SKM-1 treated with dmso at 0.1 percent for 144 hours (cell line): Measurements from ENCODE around the gene SCLT1.
A peak's percentile ranks its signal among the peaks of the same experiment; 100 is the strongest.

ENCODE experiments used
- DNase-seq: peaks from one replicate; lab custom pipeline; 2025; ENCODE audit not compliant: unreplicated experiment; lab: John Stamatoyannopoulos, UW

Gene SCLT1

DNA sequence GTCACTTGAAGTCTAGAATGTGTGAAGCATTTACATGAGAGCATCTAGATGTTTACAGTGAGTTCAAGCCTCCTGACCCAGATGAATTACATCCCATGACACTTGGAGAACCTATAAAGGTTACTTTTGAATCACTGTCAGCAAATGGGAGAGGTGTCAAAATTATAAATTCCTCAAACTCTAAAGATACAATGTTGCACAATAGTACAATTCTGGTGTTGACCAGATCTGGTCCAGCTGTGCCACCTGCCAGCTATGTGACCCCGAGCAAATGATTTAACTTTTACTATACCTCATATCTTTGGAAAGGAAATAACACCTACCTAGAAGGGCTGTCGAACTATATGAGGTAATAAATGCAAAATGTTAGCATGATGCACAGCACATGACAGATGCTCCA, 214.1 kb downstream of the SCLT1 start:
- no peak for DNase-seq

DNA sequence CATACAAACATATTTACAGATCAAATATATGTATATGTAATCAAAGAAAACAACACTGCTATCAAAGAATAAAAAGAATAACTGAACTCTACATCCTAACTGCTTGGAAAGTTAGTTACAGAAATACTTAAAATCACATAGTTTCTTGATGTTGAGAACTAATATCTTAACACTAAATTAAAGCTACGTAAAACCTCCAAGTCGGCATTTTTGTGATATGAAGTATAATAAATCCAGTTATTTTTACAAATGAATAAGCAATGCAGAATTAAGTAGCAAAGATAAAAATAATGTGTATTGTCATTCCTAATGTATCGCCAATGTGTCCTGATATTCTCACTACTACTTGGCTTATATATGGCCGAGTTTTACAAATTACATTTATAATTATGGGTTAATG, 215.4 kb downstream of the SCLT1 start:
- DNase-seq = no peak

DNA sequence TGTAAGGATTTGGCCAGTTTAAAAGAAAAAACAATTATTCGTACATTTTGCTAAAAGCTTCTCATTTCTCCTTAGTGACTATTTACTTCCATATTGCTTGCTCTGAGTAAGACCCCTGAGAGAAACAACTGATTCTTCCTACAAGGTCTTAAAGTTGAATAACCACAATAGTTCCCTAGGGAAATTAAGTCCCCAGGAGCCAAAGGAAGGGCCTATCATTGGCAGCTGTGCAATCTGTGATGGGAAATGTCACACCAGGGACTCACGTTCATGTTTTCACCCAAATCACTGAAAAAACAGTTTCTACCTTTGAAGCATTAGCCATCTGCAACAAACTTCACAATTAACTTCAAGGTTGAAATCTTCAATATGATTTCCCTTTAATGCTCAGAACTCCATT, 217.1 kb downstream of the SCLT1 start:
- DNase-seq = no peak

DNA sequence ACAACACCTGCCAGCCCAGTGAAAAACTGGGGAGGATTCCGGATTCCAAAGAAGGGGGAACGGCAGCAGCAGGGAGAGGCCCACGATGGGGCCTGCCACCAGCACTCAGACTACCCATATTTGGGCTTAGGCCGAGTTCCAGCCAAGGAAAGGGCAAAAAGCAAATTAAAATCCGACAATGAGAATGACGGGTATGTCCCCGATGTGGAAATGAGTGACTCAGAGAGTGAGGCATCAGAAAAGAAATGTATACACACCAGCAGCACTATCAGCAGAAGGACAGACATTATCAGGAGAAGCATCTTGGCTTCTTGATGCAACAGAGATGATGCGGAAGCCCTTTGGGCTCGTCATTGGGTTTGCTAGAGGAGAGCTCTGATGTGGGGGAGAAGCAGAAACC, 221.4 kb downstream of the SCLT1 start:
- no peak for DNase-seq

DNA sequence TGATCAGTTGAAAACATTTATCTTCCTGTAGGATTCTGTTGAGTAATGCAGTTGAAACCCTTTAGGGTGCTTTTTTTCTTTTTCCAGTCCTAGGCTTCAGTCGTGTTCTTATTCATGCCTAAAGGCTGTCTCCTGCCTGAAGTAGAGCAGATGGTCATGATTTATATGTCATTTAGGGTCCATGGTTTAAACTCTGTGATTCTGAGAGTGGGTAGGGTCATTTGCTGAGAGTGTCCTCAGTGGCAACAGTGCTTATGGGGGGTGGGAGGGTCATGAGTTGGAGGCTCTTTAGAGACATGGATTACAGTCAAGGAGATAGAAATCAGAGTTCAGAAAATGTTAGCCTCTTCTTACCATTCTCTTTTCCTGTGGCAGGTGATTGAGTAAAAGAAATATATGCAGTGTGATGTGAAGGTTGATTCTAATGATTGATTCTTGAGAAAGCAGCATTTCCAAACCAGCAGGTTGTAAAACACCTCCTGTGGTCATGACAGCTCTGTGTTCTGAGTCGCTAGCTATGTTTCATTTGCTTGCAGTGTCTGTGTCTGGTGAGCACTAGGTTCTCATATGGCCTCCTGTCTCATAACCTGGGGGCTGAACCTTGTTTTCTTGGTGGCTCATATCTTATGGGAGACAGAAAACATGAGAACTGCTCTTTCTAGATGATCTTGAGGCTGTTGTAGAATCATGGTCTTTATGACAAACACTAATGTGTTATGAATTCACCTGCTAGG, 223.4 kb downstream of the SCLT1 start:
- no peak for DNase-seq

DNA sequence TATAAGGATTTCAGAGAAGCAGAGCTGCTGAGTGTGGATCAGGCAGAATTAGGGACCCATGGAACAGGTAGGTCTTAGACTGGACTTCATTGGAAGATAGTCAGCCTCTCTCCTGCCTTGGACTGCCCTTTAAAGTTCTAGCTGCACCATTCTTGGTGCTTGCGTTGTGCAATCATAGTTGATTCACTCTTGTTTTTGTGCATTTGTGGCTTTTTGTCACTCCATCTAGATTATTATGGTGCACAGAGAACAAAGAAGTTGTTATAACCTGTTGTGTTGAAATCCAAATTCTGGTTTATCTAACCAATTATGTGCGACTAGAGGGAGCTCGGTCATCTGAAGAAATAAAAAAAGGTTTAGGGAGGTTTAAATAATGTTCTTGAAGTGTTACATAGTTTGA, 224.6 kb downstream of the SCLT1 start:
- no peak for DNase-seq

DNA sequence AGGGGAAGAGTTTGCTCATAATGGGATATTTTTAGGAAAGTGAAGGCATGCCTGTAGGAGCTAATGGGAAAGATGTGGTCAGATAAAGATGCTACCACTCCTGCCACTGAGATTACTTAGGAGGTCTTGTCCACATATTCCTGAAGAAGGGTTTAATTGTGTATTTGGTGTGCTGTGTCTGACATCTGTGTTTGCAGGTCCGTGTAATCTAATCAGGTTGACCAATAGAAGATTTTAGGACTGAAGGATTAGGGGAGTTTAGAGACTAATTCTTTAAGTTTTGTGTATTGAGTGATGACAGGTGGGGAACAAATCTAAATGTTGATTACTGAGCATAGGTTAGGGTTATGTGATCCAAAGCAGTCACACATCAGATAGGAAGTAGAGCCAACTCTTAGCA, 226.6 kb downstream of the SCLT1 start:
- DNase-seq = no peak

DNA sequence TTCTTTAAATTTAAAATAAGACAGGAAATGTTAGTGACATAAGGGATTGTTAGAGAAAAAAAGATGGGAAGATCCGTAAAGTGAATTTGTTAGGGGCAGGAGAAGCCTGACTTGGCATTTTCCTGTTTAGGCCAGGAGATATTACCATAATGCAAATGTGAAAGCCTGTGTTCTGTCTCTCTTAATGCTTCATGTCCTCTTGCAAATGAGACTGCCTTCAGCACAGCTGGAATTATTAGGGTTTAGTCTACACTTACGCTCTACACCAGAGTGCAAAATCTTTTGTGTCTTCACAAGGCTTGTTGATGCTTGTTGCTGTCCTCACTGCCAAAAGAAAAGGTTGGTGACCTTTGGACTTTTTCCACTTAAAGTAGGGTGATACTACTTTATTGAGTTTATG, 227.1 kb downstream of the SCLT1 start:
- no peak for DNase-seq

DNA sequence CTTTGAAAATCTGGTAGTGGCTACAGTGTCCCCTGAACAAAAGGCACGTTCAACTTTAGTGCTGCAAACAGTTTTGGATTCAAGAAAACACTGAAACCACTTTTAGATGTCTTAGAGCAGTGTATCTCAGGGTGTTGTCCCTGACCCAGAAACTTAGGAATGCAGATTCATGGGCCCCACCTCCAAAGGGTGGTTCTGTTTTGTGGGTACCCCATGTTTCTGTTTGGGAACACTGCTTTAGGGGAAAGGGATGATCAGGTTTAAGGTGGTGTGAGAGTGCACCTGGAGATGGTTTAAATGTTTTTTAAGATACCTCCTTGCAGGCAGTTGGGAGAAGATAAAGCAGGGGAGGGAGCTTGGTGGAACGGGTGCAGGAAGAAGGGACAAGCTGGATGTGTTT, 228.2 kb downstream of the SCLT1 start:
- DNase-seq = no peak

DNA sequence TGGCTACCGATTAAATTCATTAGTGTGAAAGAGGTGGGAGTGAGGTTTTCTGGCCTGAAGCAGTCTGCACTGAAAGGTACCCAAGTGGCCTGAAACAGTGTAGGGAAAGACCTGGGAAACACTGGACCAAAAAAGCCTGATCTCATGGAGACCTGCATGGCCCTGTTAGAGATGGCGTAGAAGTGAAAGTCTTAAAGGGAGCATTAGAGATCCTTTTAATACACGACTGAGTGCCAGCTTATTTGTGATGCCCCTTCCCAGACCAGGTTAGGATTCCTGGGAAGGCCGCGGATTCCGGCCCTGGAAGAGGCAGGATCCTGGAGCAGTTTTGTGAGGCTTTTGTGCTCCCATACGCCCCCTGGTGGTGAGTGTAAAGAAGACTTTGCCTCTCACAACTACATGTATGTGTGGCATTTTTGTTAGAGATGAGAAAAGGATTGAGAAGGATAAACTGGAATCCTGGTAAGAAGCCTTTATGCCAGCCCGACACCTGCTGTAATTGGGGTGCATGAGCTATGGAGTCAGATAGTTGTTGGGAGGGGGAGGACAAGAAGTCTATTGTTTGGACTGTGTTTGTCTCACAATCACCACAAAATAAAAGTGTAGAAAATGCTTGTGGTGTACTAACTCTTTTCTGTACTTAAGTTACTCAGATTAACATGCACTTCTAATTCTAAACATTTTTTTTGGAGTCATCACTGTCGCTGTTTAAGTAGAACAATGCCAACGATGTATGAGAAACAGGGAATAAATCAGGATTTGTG, 229.8 kb downstream of the SCLT1 start:
- peak; percentile 40 for DNase-seq

DNA sequence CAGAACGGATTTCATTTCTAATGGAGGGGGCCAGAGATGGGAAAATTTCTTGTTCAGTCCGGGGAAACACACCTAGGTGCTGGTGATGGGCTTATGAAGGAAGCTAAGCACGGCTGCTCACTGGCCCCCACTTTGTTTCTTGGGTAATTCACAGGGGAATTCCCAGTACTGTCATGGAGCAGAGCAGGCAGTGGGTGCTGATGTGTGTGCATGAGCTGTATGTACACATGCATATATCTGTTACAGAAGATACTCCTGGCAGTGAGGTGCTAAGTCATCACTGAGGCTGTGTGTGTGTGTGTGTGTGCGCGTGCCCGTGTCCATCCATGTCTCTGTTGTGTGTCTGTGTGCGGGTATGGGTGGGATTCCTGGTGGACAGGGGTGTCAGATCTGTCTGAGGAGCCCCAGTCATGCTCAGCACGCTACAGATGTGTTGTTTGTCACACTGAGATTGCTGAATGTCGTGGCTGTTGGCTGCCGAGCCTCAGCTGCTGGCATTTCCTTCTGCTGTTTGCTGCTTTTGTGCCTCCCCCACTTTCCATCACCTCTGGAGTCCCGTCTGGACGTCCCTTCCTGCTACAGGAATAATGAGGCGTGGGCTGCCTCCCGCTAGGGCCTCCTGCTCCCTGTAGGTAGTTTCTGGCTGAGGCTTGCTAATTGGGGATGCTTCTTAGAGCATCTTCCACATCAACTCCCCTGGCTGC, 230.6 kb downstream of the SCLT1 start:
- no peak for DNase-seq

DNA sequence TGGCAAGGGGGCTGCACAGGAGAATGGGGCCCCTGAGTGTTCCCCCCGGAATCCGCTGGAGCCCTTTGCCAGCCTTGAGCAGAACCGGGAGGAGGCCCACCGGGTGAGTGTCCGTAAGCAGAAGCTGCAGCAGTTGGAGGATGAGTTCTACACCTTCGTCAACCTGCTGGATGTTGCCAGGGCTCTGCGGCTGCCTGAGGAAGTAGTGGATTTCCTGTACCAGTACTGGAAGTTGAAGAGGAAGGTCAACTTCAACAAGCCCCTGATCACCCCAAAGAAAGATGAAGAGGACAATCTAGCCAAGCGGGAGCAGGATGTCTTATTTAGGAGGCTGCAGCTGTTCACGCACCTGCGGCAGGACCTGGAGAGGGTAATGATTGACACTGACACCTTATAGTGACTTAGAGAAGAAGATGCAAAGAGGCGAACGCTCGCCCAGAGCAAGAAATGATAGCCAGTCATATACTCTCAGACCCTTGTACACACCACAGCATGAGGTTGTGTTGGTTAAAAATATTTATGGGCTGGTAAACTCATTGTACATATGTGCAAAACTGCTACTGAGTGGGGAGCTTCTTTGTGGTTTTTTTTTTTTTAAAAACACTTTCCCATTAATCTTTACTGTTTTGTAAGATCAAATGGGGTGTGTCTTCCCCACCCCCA, 231.4 kb downstream of the SCLT1 start:
- no peak for DNase-seq

DNA sequence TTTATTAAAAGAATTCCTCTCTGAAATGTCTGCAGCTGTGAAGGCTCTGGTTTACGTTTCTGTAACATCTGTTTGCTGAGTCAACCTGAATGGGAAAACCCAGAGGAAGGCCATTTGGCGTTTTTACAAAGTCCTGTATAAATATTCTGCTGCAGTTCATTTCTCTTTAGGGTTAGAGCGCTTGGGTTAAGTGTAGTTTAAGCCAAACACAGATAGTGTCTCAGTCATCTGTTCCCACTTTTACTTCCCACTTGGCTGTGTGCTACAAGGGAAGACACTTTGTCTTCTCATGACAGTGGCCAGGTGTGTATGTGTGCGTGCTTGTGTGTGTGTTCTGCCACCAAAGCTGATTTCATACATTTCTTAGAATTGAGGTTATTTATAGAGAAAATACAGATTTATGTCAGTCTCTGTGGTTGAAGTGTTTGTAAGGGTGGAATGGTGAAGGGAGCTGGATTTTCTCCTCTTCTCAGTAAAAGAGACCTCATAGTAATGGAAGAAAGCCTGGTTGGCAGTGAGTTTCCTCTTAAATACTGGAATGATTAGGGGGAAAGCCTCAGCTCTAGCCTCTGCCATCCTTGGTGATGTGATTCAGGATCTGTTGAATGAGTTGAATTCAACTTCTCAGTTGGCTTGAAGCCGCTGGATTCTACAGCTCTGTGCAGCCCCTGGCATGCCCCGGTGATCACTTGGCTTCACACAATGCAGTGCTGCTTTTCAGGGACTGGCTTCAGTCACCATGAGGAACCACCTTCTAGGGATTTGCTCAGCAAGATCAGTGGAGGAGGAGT, 233.3 kb downstream of the SCLT1 start:
- no peak for DNase-seq

DNA sequence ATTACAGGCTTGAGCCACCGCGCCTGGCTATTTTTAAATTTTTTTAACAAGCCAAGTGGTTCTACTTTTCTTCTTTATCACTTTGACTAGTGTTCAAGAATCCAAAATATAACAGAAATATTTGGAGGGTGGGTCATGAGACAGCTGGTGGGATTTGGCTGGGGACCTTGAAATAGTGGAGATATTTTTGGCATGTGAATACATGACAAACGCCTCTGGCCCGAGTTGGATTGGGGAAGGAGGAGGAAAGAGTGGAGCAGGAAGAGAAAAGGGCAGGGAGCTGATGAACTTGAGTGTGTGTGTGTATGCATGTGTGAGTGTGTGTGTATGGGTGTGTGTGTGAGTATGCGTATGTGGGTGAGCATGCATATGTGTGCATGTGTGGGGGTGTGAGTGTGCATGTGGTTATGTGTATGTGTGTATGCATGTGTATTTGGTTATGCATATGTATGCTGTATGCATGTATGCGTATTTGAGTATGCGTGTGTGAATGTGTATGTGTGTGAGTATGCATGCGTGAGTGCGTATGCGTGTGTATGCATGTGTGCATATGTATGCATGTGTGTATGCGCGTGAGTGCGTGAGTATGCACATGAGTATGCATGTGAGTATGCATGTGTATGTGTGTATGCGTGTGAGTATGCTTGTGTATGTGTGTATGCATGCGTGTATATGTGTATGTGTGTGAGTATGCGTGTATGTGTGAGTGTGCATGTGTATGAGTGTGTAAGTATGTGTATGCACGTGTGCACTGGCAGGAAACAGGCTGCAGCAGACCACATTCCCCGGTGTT, 234.3 kb downstream of the SCLT1 start:
- no peak for DNase-seq

DNA sequence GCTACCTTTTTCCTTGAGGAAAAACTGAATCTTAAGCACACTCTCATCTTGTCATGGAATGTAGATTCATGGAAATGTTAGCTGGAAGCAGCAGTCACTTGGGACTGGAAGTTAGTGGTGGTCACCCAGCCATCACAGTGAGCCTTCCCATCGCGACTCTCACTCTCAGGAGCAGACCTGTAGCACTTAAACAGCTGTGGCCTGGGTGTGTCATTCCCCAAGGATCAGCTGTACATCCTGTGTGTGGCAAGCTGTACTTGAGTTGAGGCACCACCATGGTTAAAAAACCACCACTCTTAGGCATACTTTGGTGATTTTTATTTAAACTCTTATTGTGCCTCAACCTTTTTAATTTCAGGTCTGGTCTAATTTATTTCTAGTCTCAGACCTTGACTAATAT, 237.1 kb downstream of the SCLT1 start:
- no peak for DNase-seq

DNA sequence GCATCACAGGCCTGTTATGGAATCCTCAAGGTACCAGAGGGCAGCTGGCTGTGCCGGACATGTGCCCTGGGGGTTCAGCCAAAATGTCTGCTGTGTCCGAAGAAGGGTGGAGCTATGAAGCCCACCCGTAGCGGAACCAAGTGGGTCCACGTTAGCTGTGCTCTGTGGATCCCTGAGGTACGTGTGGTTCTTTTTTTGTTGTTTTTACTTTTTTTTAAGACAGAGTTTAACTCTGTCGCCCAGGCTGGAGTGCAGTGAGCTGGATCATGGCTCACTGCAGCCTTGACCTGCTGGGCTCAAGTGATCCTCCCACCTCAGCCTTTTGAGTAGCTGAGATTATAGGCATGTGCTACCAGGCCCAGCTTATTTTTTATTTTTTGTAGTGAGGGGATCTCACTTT, 237.7 kb downstream of the SCLT1 start:
- no peak for DNase-seq

DNA sequence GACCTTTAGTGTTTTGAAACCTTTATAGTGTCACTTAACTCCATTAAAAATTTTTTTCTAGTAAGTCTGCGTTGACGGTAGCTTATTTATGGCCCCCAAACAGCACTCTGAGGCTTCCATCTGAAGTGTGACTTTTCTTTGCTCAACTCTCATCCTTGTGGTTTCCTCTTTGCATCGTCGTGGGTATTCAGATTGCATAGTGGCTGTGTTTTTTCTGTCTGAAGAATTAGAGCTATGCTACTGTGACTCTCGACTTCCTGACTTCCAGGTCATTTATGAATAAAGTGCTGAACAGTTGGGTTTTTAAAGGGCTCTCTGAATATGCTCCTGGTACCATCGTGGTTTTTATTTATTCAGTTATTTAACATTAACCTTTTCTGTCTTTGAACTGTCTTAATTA, 238.9 kb downstream of the SCLT1 start:
- DNase-seq = no peak

DNA sequence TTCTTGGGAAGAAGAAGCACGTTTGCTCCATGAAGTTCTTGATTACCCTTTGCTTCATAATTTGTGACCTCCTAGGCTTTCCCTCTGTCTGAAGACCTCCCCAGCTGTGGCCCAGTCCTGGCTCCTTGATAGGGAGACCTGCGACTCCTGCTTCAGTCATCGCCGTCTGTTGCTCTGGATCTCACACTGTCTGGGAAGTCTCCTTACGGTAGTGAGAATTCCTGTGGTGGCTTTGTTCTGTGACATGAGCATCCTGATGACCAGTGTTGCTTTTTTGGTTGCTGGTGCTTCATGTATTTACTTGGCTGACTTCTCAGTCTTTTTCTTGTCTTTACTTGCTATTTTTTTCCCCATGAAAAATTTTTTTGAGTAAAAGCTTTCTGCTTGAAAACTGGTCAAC, 239.6 kb downstream of the SCLT1 start:
- DNase-seq = no peak

DNA sequence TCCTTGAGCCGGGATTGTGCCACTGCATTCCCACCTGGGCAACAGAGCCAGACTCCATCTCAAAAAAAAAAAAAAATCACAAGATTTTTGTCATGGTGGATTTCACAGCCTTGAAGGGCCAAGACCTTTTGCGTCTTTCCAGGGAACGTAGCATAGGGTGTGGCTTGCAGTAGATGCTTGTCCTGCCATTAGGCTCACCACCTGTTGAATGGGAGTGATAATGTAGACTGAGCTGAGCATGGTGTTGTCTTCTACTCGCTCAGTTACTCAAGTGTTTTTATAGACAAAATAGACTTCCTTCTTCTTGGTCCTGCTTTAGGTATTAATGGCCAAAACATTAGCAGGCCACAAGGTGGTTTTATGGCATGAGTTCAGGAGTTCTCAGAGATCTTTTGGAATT, 243.1 kb downstream of the SCLT1 start:
- DNase-seq = no peak

DNA sequence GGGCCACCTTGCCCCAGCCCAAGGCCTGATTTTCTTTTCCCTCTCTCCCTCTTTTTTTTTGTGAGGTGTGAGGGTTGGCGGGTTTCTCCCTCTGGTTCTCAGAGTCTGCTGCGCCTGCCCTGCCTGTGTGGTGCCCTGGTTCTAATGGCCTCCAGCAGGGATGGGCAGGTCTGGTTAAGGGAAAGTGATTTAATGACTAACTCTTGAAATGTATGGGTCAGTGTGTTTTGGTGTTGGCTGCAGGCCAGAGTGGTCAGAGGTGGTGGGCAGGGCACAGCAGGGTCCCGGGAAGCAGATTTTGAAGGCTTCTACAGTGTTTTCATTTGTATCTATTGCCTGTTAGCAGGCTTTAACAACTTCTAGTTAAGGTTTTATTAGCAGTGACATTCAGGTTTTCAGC, 244.9 kb downstream of the SCLT1 start:
- DNase-seq = no peak
